ENCODE results near the gene NWD2.

- no peak for TF ChIP-seq POLR2A (IDR thresholded peaks at IDR 0.05)
- TF ChIP-seq CTCF (IDR thresholded peaks at IDR 0.05) = no peak
Observed at GRCh38 chr4:37326852-37327251, 82.3 kb downstream of the NWD2 start.

Measured in adrenal gland (tissue), 5 donors.